ENCODE measurements around the gene INTS11.
A peak's percentile ranks its signal among the peaks of the same experiment; 100 is the strongest.

INTS11 gene

DNA sequence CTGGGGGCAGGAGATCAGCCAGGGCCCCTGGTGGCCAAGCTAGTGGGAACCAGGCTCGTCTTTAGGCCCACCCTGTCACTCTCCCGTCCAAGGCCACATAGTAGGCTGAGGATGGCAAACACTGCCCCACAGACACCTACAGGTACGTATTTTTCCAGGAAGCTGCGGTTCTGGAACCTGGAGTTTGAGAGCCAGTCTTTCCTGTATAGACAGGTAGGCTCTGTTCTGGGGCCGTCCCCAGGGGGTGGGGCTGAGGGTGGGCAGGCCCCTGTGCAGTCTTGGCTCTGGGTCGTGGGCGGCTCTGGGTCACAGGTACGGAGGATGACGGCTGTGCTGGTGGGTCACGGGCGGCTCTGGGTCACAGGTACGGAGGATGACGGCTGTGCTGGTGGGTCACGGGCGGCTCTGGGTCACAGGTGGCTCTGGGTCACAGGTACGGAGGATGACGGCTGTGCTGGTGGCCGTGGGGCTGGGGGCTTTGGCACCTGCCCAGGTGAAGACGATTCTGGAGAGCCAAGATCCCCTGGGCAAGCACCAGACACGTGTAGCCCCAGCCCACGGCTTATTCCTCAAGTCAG is 13.9 kb downstream of the INTS11 start:
- no peak for DNase-seq

DNA sequence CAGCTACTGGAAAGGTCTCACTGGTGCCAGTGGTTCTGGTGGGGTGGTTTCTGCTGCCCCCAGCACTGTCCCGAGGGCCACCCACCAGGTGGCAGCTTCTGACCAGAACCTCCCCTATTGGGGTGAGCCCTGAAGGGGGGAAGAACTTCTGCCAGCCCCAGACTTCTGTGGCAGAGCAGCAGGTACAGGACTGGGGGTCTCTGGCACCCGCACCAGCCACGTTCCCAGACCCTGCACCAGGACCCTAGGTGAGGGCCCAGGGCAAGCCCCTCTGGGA is 14.4 kb downstream of the INTS11 start:
- DNase-seq: no peak

DNA sequence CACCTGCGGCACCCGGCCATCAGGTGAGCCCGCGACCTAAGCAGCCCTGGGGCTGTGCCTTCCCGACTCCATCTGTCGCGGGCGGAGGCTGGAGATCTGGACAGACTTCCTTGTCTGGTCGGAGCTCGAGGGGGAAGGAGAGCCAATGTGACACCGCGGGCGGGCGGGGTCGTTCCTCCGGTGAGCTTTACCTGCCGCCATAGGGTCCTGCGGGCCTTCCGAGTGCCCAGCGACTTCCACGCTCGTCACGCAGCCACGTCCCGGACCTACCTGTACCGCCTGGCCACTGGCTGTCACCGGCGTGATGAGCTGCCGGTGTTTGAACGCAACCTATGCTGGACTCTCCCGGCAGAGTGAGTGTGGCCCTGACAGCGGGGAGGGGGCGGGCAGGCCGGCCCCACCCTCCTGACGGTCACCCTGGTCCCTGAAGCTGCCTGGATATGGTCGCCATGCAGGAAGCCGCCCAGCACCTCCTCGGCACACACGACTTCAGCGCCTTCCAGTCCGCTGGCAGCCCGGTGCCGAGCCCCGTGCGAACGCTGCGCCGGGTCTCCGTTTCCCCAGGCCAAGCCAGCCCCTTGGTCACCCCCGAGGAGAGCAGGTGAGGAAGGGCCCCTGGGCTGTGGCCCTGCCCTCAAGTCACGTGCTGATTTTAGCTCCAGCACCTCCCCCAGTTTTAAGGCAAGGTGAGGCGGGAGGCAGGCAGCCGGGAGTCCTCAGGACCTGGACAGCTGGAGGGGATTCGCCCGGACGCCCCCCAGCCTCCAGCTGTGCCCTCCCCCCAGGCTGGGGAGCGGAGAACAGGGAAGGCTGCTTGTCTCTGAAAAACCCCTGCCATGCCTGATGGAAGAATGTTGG is 15.0 kb downstream of the INTS11 start:
- DNase-seq: peak; percentile 70

DNA sequence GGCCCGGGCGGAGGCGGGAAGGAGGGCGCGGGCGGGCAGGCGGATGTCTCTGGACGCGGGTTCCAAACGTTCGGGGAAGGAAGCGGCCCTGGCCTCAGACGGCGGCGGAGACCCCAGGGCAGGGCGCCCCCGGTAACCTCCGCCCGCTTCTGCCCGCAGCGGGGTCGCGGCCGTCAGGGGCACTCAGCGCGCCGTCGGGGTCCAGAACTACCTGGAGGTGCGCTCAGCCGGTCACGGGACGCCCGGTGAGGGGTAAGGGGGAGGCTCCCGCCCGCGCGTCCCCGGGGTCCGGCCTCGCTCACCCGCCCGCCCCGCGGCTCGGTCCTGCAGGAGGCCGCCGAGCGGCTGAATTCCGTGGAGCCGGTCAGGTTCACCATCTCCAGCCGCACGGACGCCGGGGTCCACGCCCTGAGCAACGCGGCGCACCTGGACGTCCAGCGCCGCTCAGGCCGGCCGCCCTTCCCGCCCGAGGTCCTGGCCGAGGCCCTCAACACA is 15.7 kb downstream of the INTS11 start:
- DNase-seq: no peak

DNA sequence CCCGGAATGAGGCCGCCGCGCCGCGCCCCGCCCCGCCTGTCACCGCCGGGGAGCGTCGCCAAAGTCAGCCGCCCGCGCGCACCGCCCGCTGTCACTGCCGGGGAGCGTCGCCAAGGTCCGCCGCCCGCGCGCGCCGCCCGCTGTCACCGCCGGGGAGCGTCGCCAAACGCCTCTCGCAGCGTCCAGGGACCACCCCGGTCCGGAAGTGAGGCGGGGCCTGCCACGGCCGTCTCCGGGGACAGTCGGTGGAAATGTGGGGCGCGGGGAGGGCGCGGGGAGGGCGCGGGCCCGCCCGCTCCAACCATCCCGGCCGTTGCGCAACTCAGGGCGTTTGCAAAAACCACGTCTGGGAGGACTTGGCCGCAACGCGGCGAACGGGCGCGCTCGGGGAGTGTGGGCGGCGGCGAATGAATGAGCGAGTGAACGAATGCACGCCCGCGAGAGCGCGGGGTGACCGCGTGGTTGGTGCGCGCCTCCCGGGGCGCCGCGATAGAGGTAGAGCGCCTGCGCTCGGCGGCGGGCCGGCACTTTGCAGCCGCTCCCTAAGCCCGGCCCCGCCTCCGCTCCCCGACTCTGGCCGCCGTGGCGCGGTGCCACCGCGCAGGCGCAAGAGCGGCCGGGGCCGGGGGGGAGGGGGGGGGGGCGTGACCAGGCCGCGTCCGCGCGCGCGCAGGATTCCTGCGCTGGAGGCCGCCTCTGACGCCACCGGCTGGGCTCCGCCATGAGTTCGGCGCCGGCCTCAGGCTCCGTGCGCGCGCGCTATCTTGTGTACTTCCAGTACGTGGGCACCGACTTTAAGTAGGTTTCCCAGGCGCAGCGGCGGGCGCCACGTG is 16.3 kb downstream of the INTS11 start, which contains the start of the genes ACAP3 and PUSL1:
Gene ACAP3, minus strand, starts transcription at position 8 of the 833 bp plus-strand sequence. CDS start 115 bp downstream, outside the sequence.
Gene PUSL1, plus strand, starts transcription at position 675 of the 833 bp plus-strand sequence. Its CDS starts 47 bp downstream, at position 722.
- peak; percentile 90 for DNase-seq

DNA sequence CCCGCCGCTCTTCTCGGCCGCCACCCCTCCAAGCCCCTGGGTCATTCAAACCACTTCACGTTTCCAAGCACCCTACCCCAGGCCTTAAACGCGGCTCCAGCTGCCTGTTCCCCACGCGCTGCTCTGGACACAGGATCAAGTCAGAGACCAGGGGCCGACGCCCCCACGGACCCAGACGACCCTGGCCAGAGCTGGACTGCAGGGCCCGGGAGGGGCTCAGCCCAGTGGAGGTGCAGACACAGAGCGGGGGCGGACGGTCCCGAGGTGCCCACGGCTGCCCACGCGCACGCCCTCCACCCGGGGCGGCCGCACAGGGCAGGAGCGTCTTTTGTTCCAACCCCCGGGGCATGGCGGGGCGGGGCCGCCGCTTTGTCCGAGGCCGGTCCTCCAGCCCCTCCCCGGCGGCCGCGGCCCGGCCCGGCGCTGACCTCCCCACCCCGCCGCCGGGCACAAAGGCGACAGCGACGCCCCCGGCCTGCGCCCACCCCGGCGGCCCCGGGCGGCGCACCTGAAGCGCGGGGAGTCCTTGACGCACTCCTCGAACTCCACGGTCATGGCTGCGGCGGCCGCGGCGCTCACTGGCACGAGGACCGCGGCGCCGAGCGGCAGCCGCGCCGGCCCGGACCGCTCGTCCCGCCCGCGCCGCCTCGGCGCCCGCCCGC is 17.1 kb downstream of the INTS11 start:
- no peak for DNase-seq

DNA sequence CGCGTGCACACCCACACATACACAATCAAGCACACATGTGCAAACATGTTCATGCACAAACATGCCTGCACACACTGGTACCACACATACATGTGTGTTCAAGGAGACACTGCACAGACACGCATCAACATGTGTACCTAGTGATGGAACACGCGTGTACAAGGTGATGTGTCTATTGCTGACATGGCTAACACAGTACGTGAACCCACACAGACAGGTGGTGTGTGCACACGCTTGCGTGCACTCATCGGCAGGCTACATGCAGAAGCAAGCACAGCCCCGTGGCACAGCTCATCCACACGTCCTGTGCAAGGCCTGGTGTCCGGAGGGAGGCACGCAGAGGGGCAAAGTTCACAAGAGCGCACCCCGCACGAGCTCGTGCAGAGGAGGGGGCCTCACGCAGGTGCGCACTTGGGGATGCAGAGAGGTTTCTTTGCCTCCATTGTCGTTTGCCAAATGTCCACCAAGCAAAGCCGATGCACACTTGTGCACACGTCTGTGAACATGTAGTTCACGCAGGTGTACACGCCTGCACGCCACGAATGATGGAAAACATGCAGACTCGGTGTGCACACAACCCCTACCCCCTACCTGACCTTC is 17.7 kb downstream of the INTS11 start:
- no peak for DNase-seq

DNA sequence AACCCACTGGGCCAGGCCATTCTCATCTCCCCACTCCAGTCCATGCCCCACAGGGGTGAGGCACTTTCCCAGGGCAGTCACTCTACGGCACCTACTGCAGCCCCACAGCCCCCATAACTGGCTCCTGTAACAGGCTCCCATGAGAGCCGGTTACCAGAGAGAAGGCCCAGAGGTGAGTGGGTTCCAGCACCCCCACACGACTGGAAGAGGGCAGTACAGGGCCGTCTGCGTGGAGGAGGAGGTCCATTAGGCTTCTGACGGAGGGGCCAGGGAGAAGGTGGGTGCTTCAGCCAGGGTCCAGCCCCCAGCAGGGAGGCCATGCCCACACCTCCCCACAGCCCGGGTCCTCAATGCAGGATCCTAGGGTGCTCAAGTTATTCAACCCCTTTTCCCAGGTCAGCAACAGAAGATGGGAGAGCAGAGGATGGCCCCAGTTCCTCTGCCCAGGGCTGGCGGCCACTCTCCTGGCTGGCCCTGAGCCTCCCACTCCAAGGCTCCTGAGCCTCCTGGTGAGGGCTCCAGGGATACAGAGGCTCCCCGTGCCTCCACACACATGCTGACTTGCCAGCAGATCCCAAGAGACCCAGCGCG is 18.3 kb downstream of the INTS11 start:
- no peak for DNase-seq

DNA sequence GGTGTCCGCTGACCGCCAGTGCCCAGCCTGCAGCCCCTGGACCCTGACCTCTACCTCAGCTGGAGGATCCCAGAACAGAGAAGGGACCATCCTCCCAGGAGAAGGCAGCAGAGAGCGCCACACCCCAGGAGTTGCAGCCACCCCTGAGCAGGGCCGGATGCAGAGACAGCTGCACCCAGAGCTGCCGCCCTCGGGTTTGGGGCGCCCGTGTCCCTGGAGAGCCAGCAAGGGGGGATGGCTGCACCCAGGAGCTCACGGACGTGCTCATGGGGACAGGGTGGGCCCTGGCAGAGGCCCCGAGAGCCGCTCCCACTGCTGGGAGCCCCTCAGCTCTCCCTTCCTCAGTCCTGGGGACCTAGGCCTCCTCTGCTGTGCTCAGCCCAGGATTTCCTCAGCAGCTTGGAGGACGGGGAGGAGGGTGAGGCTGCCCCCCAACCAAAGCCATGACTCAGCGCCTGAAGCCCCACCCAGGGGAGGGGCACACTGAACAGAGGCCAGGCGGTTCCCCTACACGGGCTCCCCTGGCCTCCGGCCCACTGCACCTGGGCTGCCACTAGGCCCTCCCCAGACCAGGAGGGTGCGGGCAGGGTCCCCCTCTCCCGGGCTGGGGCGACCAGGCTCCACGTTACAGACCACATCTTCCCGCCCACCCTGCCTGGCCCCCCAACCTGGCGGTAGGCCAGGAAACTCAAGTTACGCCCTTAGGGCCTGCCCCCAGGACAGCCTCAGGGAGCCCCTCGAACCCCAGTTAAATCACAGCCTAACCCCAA is 19.0 kb downstream of the INTS11 start:
- DNase-seq: peak; percentile 74

DNA sequence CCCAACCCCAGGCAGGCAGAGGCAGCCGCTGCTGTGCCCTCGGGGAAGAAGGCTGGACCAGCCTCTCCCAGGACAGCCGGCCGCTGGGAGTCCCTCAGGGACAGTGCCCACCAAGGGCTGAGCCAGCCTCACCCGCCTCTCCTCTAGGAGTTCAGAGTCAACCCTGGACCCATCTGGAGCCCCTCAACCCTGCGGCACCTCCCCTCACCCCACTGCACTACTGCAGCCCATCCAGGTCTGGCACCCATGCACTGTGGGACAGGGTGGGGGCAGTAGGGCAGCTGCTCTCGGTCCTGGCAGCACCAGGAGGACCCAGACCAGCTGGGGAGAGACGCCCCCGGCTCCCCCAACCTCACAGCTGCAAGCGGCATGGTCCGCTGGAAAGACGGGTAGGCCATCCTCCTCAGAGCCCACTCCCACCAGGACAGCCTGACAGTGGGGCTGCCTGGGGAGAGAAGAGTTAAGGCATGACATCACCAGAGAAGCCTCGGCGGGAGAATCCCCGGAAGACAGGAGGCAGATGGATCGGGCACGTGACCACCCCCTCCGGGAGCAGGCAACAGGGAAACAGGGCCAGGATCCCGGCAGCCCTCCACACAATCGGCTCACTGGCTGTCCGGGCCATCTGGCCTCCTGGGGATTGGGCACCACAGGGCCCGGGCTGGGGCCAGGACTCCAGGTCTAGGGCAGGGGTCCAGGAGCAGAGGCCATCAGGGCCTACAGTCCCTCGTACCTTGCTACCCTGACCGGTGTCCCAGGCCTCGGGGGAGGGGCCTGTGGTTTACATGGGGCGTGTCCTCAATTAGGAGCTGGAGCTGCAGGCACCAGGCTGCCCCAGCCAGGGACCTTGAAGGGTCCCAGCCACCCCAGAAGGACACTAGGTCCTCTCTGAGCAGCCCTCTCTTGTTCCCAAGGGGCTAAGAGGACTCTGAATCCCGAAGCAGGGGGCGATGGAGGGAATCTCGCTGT is 19.8 kb downstream of the INTS11 start:
- peak; percentile 95 for DNase-seq

DNA sequence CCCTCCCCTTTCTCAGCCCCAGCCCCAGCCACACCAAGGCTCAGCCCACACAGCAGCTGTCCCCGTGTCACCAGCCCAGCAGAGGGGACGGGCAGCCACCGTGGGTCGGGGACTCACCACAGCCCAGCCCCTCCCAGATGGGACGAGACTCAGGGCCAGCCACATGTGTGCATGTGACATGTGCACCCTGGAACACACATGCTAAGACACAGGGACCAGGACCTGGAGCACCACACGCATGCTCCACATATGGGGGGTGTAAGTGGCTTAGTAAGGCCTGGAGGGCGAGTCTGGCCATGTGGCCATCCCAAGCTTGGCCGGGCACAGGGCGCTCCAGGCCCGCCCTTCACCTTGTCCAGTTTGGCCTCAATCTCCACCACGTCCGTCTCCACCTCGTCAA is 20.7 kb downstream of the INTS11 start:
- no peak for DNase-seq

DNA sequence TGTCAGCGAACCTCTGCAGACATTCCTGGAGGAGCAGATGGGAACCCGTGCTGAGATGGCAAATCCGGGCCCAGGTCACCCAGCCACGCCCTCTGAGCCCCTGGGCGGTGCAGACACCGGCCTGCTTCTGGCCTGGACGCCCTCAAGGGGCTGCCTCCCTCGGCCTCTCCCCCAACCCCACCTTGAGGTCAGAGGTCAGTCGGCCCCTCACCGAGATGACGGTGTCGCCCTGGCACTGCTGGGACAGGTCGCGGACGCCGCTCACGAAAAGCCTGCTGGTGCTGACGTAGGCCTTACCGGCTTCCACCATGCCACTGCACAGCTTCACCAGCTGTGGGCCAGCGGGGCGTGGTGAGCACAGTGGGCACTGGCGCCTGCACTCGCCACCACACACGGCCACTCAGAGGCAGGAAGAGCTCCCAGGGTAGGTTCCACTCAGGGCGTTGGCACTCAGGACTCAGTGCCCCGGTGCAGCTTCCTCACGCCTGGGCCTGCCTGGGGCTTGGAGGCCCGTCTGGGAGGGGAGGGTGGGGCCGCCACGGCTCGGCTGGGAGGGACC is 21.4 kb downstream of the INTS11 start:
- DNase-seq: no peak

DNA sequence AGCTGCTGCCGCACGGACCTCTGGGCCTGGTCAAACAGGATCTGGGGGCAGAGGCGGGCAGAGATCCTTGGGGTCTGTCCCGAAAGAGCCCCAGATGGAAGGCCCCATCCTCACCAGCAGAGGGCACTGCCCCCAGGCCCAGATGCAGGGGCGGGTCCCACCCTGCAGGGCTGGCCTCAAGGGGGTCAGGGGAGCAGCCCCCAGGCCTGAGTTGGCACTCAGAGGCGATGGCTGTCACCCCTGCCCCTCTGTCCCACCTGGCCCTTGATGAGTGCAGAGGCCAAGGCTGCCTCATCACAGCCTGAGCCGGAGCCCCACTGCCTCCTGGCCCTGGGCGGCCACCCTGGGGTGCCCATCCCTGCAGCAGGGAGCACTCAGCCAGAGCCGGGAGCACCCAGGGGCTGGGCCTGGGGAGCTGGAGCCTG is 22.4 kb downstream of the INTS11 start:
- DNase-seq: no peak

DNA sequence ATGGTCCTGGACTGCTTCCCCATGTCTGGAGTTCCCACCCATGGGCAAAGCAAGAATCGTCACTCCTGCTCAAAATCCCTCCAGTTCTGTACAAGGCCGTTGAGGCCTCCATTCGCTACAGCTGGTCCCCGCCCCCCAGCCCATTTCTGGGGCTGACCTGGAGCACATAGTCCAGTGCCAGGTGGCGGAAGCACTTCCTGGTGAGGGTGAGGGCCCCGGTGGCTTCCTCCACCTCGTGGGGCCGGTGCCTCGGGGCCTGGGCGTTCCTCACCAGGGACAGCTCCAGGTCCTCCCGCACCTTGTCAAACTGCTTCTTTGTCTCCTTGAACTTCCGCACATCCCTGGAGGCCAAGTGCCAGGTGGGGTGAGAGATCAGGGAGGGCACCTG is 24.1 kb downstream of the INTS11 start:
- no peak for DNase-seq

DNA sequence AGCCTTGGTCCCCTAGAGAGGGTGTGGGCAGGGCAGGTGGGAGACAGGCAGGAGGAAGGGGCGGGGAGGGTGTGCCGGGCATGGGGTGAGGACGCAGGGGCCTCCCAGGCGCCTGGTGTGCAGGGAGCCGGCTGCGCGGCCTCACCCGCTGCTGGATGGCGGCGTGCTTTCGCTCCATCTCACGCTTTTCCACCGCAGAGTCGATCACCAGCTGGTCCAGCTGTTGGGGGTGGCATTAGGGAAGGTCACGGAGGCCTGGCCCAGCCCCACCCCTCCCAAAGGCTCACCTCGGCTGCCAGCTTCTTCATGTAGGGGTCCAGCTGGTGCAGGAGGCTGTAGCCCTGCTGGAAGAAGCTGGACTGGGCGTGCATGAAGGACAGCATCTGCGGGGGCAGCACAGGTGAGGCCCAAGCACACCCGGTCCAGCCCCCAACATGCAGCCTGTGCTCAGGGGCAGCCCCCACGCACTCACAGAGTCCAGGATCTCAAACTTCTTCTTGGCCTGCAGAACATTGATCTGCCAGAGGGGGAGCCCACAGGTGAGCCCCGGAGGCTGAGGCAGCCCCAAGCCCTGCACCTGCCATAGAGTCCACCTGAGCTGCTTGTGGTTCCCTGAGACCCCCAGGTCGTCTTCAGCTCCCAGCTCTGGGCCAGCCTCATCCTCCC is 24.6 kb downstream of the INTS11 start:
- DNase-seq: no peak

DNA sequence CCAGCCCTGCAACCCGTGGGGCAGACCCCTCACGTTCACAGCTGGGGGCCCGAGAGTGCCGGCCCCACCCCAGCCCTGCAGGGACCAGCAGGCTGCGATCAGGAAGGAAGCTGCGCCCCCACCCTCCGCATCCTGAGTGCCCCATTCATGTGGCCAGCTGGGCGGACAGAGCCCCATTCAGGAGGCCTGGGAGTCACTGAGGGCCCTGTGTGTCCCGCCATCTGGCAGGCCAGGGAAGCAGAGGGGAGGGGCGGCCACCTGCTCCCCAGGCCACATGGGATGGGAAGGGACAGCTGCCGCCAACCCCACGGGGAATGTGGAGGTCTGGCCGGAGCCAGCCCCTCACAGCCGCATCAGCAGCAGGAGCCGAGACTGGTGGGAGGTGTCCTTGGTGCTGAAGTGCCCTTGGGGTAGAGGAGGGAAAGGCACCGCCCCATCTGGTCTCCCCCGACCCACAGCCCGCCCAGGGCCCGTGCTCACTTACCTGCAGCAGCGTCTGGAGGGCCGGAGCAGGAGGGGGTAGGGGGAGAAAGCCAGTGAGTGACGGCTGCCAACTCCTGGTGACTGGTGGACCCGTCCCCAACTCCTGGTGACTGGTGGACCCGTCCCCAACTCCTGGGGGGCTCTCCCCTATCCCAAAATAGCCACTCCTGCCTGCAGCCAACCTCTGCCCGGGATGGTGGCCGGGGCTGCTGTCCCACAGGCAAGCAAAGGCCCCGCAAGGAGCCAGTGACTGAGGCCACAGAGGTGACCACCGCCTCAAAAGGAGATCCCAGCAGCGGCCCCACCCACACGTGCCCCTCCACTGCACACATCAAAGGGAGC is 25.4 kb downstream of the INTS11 start:
- peak; percentile 80 for DNase-seq

DNA sequence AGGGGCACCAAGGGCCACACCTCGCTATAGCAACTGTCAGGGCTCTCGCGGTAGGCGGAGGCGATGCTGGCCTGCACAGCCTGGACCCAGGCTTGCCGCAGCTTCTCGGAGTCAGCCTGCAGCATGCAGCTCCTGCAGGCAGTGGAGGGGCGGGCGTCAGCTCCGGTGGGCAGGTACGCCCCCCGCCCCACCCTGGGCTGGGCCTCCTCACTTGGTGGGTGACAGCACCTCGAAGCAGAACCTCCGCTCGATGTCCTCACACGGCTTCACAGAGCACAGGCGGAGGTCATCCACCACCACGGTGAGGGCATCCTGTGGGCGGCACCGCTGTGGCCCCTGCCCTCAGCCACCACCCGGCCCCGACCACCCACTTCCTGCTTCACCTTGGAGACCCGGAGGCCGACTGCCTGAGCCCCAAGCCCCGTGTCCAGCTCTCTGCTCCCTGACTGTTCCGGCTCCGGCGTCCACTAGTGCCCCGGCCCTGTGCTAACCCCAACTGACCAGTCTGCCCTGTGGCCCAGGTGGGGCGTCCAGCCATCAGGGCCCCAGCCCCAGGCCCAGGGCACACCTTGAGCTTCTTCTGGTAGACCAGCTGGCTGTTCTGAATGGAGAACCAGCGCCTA is 26.5 kb downstream of the INTS11 start:
- DNase-seq: no peak

Data from islet precursor cell (in vitro differentiated cells).